Measurements from ENCODE around the gene OR2V1.
"Not testable (repeated sequence)": the region's sequence is repeated elsewhere in the genome, so short reads cannot be mapped to it uniquely, and the experiment has no call there.

OR2V1 gene

GRCh38 chr5:181101930-181102674, 28.9 kb downstream of the OR2V1 start:
- not testable (repeated sequence) for DNase-seq

GRCh38 chr5:181101030-181101641, 29.8 kb downstream of the OR2V1 start:
- DNase-seq, result not testable (repeated sequence)

GRCh38 chr5:181100121-181100875, 30.7 kb downstream of the OR2V1 start:
- no peak for DNase-seq

GRCh38 chr5:181099602-181100086, 31.3 kb downstream of the OR2V1 start:
- no peak for DNase-seq

- no peak for DNase-seq
These were observed 32.0 kb downstream of the OR2V1 start for GRCh38 chr5:181098762-181099601.

GRCh38 chr5:181097759-181098491, 33.0 kb downstream of the OR2V1 start:
- DNase-seq, result not testable (repeated sequence)

- not testable (repeated sequence) for DNase-seq
These were observed 33.6 kb downstream of the OR2V1 start for GRCh38 chr5:181097383-181097753.

GRCh38 chr5:181096721-181097382, 34.1 kb downstream of the OR2V1 start:
- not testable (repeated sequence) for DNase-seq

- DNase-seq, result not testable (repeated sequence)
These were observed 35.8 kb downstream of the OR2V1 start for GRCh38 chr5:181095162-181095561.

GRCh38 chr5:181092428-181092827, 38.5 kb downstream of the OR2V1 start:
- no peak for DNase-seq

- DNase-seq, result no peak
These were observed 42.7 kb downstream of the OR2V1 start for GRCh38 chr5:181088289-181088688.

GRCh38 chr5:181087309-181087708, 43.7 kb downstream of the OR2V1 start:
- DNase-seq, result no peak

GRCh38 chr5:181086884-181087205, 44.1 kb downstream of the OR2V1 start:
- no peak for DNase-seq

- no peak for DNase-seq
These were observed 44.7 kb downstream of the OR2V1 start for GRCh38 chr5:181086026-181086883.

GRCh38 chr5:181084621-181085195, 46.3 kb downstream of the OR2V1 start:
- no peak for DNase-seq

GRCh38 chr5:181081989-181082388, 49.0 kb downstream of the OR2V1 start:
- no peak for DNase-seq

GRCh38 chr5:181076920-181077319, 54.0 kb downstream of the OR2V1 start:
- DNase-seq, result no peak

Data from NK-92 treated with Interleukin-12 subunit alpha and Interleukin-12 subunit beta, amount 100 ng/mL, for 24 hours (cell line).